OCI-LY7 (cell line): ENCODE data around the gene SGMS1. TPM values are rescaled to one million over a fixed set of nuclear protein-coding genes. Genes with fewer than 3 reads are reported as not detected.

Experiments used
- BruUV-seq: library from RNA; stranded (reverse); fragments of 400-500 nt; replicated peaks from 2 replicates; lab custom pipeline; 2021; lab: Mats Ljungman, UMichigan
- CTCF ChIA-PET: fragments of 300-600 bp; sonication (Branson Sonifier 250); formaldehyde crosslinking; loops from one replicate; lab custom pipeline; 2022; ENCODE audit warnings: antibody characterized with exemption; ENCODE audit not compliant: unreplicated experiment; lab: Charles Lee
- POLR2A ChIA-PET: fragments of 300-600 bp; sonication (Branson Sonifier 250); formaldehyde crosslinking; loops from one replicate; lab custom pipeline; 2022; ENCODE audit warnings: antibody characterized with exemption; lab: Charles Lee
- DNase-seq: peaks from one replicate; pipeline ENCODE4 v3.0.0-alpha.2; 2015; ENCODE audit warnings: low spot score
- H2AFZ ChIP-seq: fragments of 200-600 bp; sonication (generic), shearing (Covaris generic); 2 replicates; pipeline ENCODE4 v1.6.1; 2014; ENCODE audit warnings: mild to moderate bottlenecking, antibody characterized with exemption, low read length, moderate library complexity
- H3K27ac ChIP-seq: fragments of 200-600 bp; sonication (generic); 2 replicates; pipeline ENCODE4 v1.5.1; 2014; ENCODE audit warnings: mixed run types, low read depth, mild to moderate bottlenecking, moderate library complexity, low read length, inconsistent platforms; ENCODE audit not compliant: poor library complexity, severe bottlenecking
- H3K36me3 ChIP-seq: fragments of 200-600 bp; sonication (generic); 2 replicates; pipeline ENCODE4 v1.6.1; 2014; ENCODE audit warnings: mild to moderate bottlenecking, antibody characterized with exemption, low read length, moderate library complexity, mixed read lengths; ENCODE audit not compliant: insufficient read depth
- H3K4me1 ChIP-seq: fragments of 200-600 bp; sonication (generic); 2 replicates; pipeline ENCODE4 v1.5.1; 2014; ENCODE audit warnings: mild to moderate bottlenecking, low read length; ENCODE audit not compliant: insufficient read depth, poor library complexity, severe bottlenecking
- H3K4me2 ChIP-seq: fragments of 200-600 bp; sonication (generic); 2 replicates; pipeline ENCODE4 v1.6.1; 2014; ENCODE audit warnings: mild to moderate bottlenecking, low read length
- H3K4me3 ChIP-seq: fragments of 200-600 bp; sonication (generic); 2 replicates; pipeline ENCODE4 v1.5.1; 2014; ENCODE audit warnings: mild to moderate bottlenecking, low read depth, low read length; ENCODE audit not compliant: poor library complexity, severe bottlenecking
- H3K79me2 ChIP-seq: fragments of 200-600 bp; sonication (generic); 2 replicates; pipeline ENCODE4 v1.6.1; 2016; ENCODE audit warnings: low read depth, mild to moderate bottlenecking, low read length, moderate library complexity, mixed read lengths; ENCODE audit not compliant: insufficient read depth
- H3K9me2 ChIP-seq: fragments of 200-600 bp; sonication (generic); 2 replicates; pipeline ENCODE4 v1.6.1; 2016; ENCODE audit warnings: mild to moderate bottlenecking, low read length, mixed read lengths; ENCODE audit not compliant: insufficient read depth
- H3K9me3 ChIP-seq: fragments of 200-600 bp; sonication (generic); 2 replicates; pipeline ENCODE4 v1.6.1; 2014; ENCODE audit warnings: mild to moderate bottlenecking, mixed run types, low read length, mixed read lengths
- H4K20me1 ChIP-seq: fragments of 200-600 bp; sonication (generic); 2 replicates; pipeline ENCODE4 v1.6.1; 2014; ENCODE audit warnings: mild to moderate bottlenecking, antibody characterized with exemption, low read length, moderate library complexity, mixed read lengths; ENCODE audit not compliant: insufficient read depth
- CTCF ChIP-seq: fragments of 200-600 bp; sonication (generic); conservative IDR thresholded peaks from 2 replicates; pipeline ENCODE4 v1.5.1; 2014; ENCODE audit warnings: mild to moderate bottlenecking, antibody characterized with exemption, low read length, moderate library complexity, mixed read lengths
- EZH2phosphoT487 ChIP-seq: fragments of 200-600 bp; sonication (generic); IDR thresholded peaks from 2 replicates; pipeline ENCODE4 v1.6.1; 2018; ENCODE audit warnings: low read depth, borderline replicate concordance, mild to moderate bottlenecking, mixed run types, antibody characterized with exemption, low read length, moderate library complexity, mixed read lengths
- intact Hi-C: fragments of 100-400 bp; cut with micrococcal nuclease; formaldehyde crosslinking; loops from one replicate; pipeline ENCODE4 v1.10.0; 2022; ENCODE audit not compliant: unreplicated experiment
- total RNA-seq, 2 experiments: library from RNA; depleted of rRNA in 1 of 2; stranded (reverse); fragments of >200 nt in 1 of 2; shearing (Covaris generic) in 1 of 2; gene quantifications; 2 replicates each; pipeline ENCODE4 v1.2.3, GENCODE V29; 2014 to 2022

The SGMS1 gene
- total RNA-seq, 2 experiments from 2014 or later: 45.4 to 57.5 TPM

DNA sequence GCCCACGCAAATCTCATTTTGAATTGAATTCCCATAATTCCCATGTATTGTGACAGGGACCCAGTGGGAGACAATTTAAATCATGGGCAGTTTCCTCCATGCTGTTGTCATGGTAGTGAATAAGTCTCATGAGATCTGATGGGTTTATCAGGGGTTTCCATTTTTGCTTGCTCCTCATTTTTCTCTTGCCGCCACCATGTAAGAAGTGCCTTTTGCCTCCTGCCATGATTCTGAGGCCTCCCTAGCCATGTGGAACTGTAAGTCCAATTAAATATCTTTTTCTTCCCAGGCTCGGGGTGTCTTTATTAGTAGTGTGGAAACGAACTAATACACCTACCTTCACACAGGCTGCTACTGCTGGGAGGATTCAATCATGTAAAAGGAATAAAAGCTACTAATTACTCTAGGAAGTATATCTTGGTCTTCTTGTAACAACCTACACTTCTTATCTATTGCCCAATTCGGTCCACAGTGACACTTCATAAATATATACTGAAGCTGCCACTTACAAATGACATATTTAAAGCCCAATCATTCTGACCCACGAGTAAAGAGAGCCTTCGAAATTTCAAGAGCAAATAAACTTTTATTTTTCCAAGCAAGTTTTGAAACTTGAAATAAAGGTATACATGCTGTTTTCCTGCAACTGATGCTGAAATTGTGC, 272.1 kb downstream of the SGMS1 start:
- Histone ChIP-seq H3K4me3 (no peak overlapping the region), H4K20me1 (no peaks in the 10 kb centered on the region), H3K9me2 (no peaks in the 10 kb centered on the region), H3K36me3 (peaks cover 59% of the 10 kb centered on the region), H3K4me1 (peaks cover 12% of the 10 kb centered on the region), H3K79me2 (peaks cover 51% of the 10 kb centered on the region; the same call in 1 of the 2 replicates), H3K27ac (no peak overlapping the region), H2AFZ (no peak overlapping the region), H3K9me3 (peaks cover 38% of the 10 kb centered on the region), H3K4me2 (no peak overlapping the region)
- CTCF ChIA-PET: no interaction called here
- BruUV-seq: no TSS peak
- TF ChIP-seq CTCF (no peak), EZH2phosphoT487 (no peak)
- POLR2A ChIA-PET: interaction anchor here (0.6 to 1.2 kb wide), 3 partner anchors 9 to 78 kb away, joined by 3 to 5 read pairs (median 3); no protein-coding TSS in a partner anchor
- intact Hi-C loops: no loop called here
- DNase-seq: no peak

DNA sequence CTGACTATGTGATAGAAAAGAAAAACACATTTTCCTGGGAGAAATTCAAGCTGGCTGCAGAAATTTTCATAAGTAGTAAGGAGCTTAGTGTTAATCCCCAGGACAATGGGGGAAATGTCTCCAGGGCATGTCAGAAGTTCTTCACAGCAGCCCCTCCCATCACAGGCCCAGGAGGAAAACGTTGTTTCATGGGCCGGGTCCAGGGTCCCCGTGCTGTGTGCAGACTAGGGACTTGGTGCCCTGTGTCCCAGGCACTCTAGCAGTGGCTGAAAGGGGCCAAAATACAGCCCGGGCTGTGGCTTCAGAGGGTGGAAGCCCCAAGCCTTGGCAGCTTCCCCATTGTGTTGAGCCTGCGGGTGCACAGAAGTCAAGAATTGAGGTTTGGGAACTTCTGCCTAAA, 273.4 kb downstream of the SGMS1 start:
- Histone ChIP-seq H3K4me1 (peaks cover 12% of the 10 kb centered on the region), H3K9me2 (no peaks in the 10 kb centered on the region), H3K4me3 (no peak overlapping the region), H3K27ac (no peak overlapping the region), H3K36me3 (peaks cover 61% of the 10 kb centered on the region), H3K79me2 (peaks cover 57% of the 10 kb centered on the region), H2AFZ (no peak overlapping the region), H3K4me2 (no peak overlapping the region), H4K20me1 (no peaks in the 10 kb centered on the region), H3K9me3 (peaks cover 38% of the 10 kb centered on the region)
- POLR2A ChIA-PET: interaction anchor here (1.6 kb wide), 1 partner anchor 10 kb away, joined by 7 read pairs; no protein-coding TSS in a partner anchor
- intact Hi-C loops: no loop called here
- DNase-seq: no peak
- TF ChIP-seq EZH2phosphoT487: no peak
- TF ChIP-seq CTCF: no peak
- CTCF ChIA-PET: no interaction called here
- no TSS peak for BruUV-seq

DNA sequence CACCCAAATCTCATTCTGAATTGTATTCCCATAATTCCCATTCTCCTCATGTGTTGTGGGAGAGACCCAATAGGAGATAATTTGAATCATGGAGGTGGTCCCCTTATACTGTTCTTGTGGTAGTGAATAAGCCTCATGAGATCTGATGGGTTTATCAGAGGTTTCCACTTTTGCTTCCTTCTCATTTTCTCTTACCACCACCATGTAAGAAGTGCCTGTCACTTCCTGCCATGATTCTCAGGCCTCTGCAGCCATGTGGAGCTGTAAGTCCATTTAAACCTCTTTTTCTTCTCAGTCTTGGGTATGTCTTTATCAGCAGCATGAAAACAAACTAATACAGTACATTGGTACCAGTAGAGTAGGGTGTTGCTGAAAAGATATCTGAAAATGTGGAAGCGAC, 274.2 kb downstream of the SGMS1 start:
- Histone ChIP-seq H2AFZ (no peak overlapping the region), H3K79me2 (peaks cover 62% of the 10 kb centered on the region), H3K4me1 (peaks cover 12% of the 10 kb centered on the region), H4K20me1 (no peaks in the 10 kb centered on the region), H3K4me2 (no peak overlapping the region), H3K4me3 (no peak overlapping the region), H3K9me2 (no peaks in the 10 kb centered on the region), H3K27ac (no peak overlapping the region), H3K9me3 (peaks cover 38% of the 10 kb centered on the region), H3K36me3 (peaks cover 62% of the 10 kb centered on the region)
- TF ChIP-seq EZH2phosphoT487 (no peak), CTCF (no peak)
- intact Hi-C loops: no loop called here
- CTCF ChIA-PET: no interaction called here
- POLR2A ChIA-PET: interaction anchor here (1.6 kb wide), 1 partner anchor 11 kb away, joined by 7 read pairs; no protein-coding TSS in a partner anchor
- DNase-seq: no peak
- no TSS peak for BruUV-seq
